ENCODE results near the gene BAHCC1. TPM values are rescaled to one million over a fixed set of nuclear protein-coding genes. Genes with fewer than 3 reads are reported as not detected.

The BAHCC1 gene
- polyA plus RNA-seq, 1 experiment = 3.1 TPM

- DNase-seq (ENCODE audit: low read depth) = peak; percentile 51
- TF ChIP-seq, protein P1, sequence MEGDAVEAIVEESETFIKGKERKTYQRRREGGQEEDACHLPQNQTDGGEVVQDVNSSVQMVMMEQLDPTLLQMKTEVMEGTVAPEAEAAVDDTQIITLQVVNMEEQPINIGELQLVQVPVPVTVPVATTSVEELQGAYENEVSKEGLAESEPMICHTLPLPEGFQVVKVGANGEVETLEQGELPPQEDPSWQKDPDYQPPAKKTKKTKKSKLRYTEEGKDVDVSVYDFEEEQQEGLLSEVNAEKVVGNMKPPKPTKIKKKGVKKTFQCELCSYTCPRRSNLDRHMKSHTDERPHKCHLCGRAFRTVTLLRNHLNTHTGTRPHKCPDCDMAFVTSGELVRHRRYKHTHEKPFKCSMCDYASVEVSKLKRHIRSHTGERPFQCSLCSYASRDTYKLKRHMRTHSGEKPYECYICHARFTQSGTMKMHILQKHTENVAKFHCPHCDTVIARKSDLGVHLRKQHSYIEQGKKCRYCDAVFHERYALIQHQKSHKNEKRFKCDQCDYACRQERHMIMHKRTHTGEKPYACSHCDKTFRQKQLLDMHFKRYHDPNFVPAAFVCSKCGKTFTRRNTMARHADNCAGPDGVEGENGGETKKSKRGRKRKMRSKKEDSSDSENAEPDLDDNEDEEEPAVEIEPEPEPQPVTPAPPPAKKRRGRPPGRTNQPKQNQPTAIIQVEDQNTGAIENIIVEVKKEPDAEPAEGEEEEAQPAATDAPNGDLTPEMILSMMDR (IDR thresholded peaks at IDR 0.05; ENCODE audit: insufficient read depth, low read depth, low read length) = no peak
- Histone ChIP-seq H3K4me3 (ENCODE audit: low read depth, low read length) (peak within 1 kb of the TSS; percentile 95), H3K36me3 (ENCODE audit: control insufficient read depth, insufficient read depth, low read length) (peaks cover 34% of the 10 kb centered on the region), H3K27me3 (ENCODE audit: control insufficient read depth, insufficient read depth, low read length) (no peaks in the 10 kb centered on the region)
- ChIA-PET POLR2A (interaction anchor here (0.6 kb wide), 1 partner anchor 49 kb away, joined by 3 read pairs; no protein-coding TSS in a partner anchor), CTCF (interaction anchor here (2.9 kb wide), 1 partner anchor 89 kb away, joined by 10 read pairs; no protein-coding TSS in a partner anchor)
Measured at GRCh38 chr17:81512562-81513371, 117.5 kb downstream of the BAHCC1 start, which contains the start of gene ACTG1. Gene ACTG1, minus strand, starts transcription at chr17:81512799. Its CDS starts 445 bp downstream, at chr17:81512354.

GRCh38 chr17:81513372-81513752, 118.1 kb downstream of the BAHCC1 start:
- Histone ChIP-seq H3K27me3 (ENCODE audit: control insufficient read depth, insufficient read depth, low read length) (no peaks in the 10 kb centered on the region), H3K36me3 (ENCODE audit: control insufficient read depth, insufficient read depth, low read length) (peaks cover 34% of the 10 kb centered on the region), H3K4me3 (ENCODE audit: low read depth, low read length) (peak overlapping the region; percentile 55)
- POLR2A ChIA-PET = no interaction called here
- TF ChIP-seq, protein P1 (IDR thresholded peaks at IDR 0.05; ENCODE audit: insufficient read depth, low read depth, low read length) = no peak
- no peak for DNase-seq (ENCODE audit: low read depth)
- CTCF ChIA-PET = no interaction called here

DNA sequence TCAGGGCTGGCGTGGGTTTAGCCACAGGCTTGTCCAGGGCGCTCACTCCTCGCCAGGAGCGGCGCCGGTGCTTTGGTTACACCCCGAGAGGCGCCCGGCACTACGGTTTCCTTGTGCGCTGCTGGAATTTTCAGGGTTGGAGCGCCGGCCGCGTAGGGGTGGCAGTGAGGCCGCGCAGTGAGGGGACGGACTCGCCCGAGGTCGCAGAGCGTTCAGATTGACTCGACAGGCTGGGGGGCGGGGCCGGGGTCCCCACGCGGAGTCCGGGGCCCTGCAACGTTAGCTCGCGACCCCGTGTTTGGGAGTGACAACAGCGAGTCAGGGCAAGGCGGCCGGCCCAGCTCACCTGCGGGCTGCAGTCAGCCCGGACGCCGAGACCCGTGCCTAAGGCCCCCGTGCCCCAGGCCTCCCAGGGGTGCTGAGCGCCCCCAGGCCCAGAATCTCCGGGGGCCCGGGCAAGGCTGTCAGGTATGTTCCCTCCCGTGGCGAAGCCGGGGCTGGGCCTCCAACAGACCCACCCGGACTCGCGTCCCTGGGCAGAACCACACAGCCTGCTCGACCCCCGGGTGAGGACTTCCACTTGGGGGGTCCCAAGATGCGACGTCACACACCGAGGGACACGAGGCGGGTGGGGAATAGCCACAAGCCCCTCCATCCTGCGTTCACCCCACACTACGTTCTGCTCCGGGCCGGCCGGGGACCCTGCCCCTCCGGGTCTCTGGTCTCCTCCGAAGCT, 118.7 kb downstream of the BAHCC1 start:
- Histone ChIP-seq H3K4me3 (ENCODE audit: low read depth, low read length) (peak overlapping the region; percentile 55), H3K27me3 (ENCODE audit: control insufficient read depth, insufficient read depth, low read length) (no peaks in the 10 kb centered on the region), H3K36me3 (ENCODE audit: control insufficient read depth, insufficient read depth, low read length) (peaks cover 33% of the 10 kb centered on the region)
- no peak for DNase-seq (ENCODE audit: low read depth)
- CTCF ChIA-PET = no interaction called here
- POLR2A ChIA-PET = interaction anchor here (1.5 kb wide), 1 partner anchor 53 kb away, joined by 4 read pairs; no protein-coding TSS in a partner anchor
- TF ChIP-seq, protein P1 (IDR thresholded peaks at IDR 0.05; ENCODE audit: insufficient read depth, low read depth, low read length) = no peak

- no peaks in the 10 kb centered on the region for H3K27me3 ChIP-seq (ENCODE audit: control insufficient read depth, insufficient read depth, low read length)
- TF ChIP-seq, protein P1 (IDR thresholded peaks at IDR 0.05; ENCODE audit: insufficient read depth, low read depth, low read length) = no peak
- H3K36me3 ChIP-seq (ENCODE audit: control insufficient read depth, insufficient read depth, low read length) = peaks cover 29% of the 10 kb centered on the region
- ChIA-PET CTCF (no interaction called here), POLR2A (interaction anchor here (1.5 kb wide), 1 partner anchor 52 kb away, joined by 4 read pairs; no protein-coding TSS in a partner anchor)
- no peak for DNase-seq (ENCODE audit: low read depth)
- H3K4me3 ChIP-seq (ENCODE audit: low read depth, low read length) = peak overlapping the region; percentile 55
Measured at GRCh38 chr17:81514489-81514738, 119.2 kb downstream of the BAHCC1 start.

All from BJ (cell line).